Measurements from ENCODE around the gene PTPN14.

Gene PTPN14

GRCh38 chr1:214518361-214518760, 33.0 kb downstream of the PTPN14 start:
- Histone ChIP-seq H3K9me3 (no peaks in the 10 kb centered on the region), H3K4me3 (ENCODE audit: low read depth, low read length) (no peak overlapping the region), H3K36me3 (no peaks in the 10 kb centered on the region), H3K27me3 (peaks cover 12% of the 10 kb centered on the region; the same call in 1 of the 2 replicates), H3K4me1 (no peaks in the 10 kb centered on the region)
- TF ChIP-seq CTCF (IDR thresholded peaks at IDR 0.05; ENCODE audit: low read depth, low read length) = no peak
- DNase-seq = no peak

GRCh38 chr1:214516434-214517326, 34.7 kb downstream of the PTPN14 start:
- Histone ChIP-seq H3K36me3 (no peaks in the 10 kb centered on the region), H3K4me1 (no peaks in the 10 kb centered on the region), H3K4me3 (ENCODE audit: low read depth, low read length) (no peak overlapping the region), H3K9me3 (no peaks in the 10 kb centered on the region), H3K27me3 (peaks cover 17% of the 10 kb centered on the region; the same call in 1 of the 2 replicates)
- no peak for TF ChIP-seq CTCF (IDR thresholded peaks at IDR 0.05; ENCODE audit: low read depth, low read length)
- DNase-seq = no peak

- DNase-seq = no peak
- Histone ChIP-seq H3K9me3 (no peaks in the 10 kb centered on the region), H3K4me3 (ENCODE audit: low read depth, low read length) (no peak overlapping the region), H3K4me1 (no peaks in the 10 kb centered on the region), H3K36me3 (no peaks in the 10 kb centered on the region), H3K27me3 (peaks cover 17% of the 10 kb centered on the region; the same call in 1 of the 2 replicates)
- TF ChIP-seq CTCF (IDR thresholded peaks at IDR 0.05; ENCODE audit: low read depth, low read length) = no peak
Observed at GRCh38 chr1:214515544-214516433, 35.6 kb downstream of the PTPN14 start.

GRCh38 chr1:214514819-214515383, 36.5 kb downstream of the PTPN14 start:
- Histone ChIP-seq H3K27me3 (peaks cover 17% of the 10 kb centered on the region; the same call in 1 of the 2 replicates), H3K9me3 (no peaks in the 10 kb centered on the region), H3K4me3 (ENCODE audit: low read depth, low read length) (no peak overlapping the region), H3K36me3 (no peaks in the 10 kb centered on the region), H3K4me1 (no peaks in the 10 kb centered on the region)
- TF ChIP-seq CTCF (IDR thresholded peaks at IDR 0.05; ENCODE audit: low read depth, low read length) = no peak
- DNase-seq = no peak

GRCh38 chr1:214514032-214514818, 37.2 kb downstream of the PTPN14 start:
- DNase-seq = no peak
- TF ChIP-seq CTCF (IDR thresholded peaks at IDR 0.05; ENCODE audit: low read depth, low read length) = no peak
- Histone ChIP-seq H3K4me1 (no peaks in the 10 kb centered on the region), H3K9me3 (no peaks in the 10 kb centered on the region; the same call in 1 of the 2 replicates), H3K36me3 (no peaks in the 10 kb centered on the region), H3K4me3 (ENCODE audit: low read depth, low read length) (no peak overlapping the region), H3K27me3 (peaks cover 17% of the 10 kb centered on the region; the same call in 1 of the 2 replicates)

Data from BE2C (cell line).